Bone marrow (tissue), 2 donors: ENCODE results near the gene GAPVD1.
A peak's percentile ranks its signal among the peaks of the same experiment; 100 is the strongest.

Source experiments
- DNase-seq, 2 donors: peaks; one replicate each; lab custom pipeline; 2025; lab: John Stamatoyannopoulos, UW

Gene GAPVD1

DNA sequence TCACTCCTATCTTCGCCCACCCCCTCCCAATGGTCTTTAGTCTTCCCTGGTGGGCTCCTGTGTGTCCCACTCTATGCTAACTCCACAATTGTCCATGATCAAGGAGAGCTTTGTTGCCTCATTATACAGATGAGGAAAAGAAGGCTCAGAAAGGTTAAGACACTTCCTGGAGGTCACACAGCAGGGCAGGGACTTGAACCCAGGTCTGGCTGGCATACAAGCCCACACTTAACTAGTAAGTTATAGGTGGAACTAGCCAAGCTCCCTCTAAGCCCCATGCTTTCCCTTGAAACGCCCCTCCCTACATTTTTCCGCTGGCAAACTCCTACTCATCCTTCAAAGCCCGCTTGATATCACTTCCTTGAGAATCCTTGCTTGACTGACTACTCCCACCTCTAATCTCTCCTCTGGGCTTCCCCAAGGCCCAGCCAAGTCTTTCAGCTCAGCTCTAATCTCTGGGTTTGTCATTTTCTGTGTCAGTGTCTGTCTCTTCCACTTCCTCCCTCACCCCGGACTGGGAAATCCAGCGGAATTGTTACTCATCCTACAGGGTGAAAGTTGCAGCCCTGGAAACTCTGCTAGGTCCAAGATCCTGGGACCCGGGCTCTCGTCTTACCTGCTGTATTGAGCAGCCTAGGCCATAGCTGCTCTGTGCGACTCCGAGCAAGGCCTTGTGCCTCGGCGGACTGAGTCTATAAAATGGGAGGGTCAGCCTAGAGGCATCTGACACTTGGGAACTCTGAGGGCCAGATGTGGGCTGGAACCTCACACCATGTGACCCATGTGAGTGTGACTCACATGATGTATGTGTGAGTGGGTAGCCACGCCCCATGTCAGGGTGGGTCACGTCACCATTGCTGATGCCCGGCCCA lies 144.5 kb downstream of the GAPVD1 start:
- no peak for DNase-seq

DNA sequence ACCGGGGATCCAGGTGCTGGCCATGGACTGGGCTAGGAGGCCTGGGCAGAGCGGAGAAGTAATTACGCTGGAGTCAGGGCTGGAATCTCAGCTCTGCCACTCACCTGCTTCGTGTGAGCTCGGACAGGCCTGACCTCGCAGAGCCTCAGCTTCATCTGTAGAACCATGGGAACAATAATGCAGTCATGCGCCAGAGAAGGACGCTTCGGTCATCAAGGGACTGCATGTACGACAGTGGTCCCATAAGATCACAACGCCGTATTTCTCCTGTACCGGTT lies 145.1 kb downstream of the GAPVD1 start:
- no peak for DNase-seq

DNA sequence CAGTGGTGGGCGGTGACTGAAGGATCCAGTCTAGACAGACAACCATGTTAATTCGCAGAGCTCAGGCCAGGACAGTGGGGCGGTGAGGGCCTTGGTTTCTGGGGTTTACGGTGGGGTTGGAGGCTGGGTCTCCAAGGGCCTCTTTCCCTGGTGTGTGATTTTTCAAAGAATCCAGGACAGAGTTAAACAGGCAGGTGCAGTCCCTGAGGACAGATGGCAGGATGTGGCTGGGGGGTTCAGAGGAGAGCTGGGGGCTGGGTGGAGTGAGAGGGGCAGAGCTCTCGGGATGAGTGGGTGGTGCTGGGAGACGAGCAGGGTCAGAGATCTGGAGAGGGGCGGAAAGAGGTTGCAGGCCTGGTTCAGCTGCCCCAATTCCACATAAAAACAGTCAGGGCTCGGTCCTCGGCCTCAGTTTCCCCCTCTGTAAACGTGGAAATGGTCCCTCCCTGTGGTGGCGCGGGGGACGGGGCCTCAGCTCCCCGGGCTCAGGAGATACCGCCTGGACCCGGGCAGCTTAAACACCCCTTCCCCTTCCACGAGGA lies 145.9 kb downstream of the GAPVD1 start:
- no peak for DNase-seq

DNA sequence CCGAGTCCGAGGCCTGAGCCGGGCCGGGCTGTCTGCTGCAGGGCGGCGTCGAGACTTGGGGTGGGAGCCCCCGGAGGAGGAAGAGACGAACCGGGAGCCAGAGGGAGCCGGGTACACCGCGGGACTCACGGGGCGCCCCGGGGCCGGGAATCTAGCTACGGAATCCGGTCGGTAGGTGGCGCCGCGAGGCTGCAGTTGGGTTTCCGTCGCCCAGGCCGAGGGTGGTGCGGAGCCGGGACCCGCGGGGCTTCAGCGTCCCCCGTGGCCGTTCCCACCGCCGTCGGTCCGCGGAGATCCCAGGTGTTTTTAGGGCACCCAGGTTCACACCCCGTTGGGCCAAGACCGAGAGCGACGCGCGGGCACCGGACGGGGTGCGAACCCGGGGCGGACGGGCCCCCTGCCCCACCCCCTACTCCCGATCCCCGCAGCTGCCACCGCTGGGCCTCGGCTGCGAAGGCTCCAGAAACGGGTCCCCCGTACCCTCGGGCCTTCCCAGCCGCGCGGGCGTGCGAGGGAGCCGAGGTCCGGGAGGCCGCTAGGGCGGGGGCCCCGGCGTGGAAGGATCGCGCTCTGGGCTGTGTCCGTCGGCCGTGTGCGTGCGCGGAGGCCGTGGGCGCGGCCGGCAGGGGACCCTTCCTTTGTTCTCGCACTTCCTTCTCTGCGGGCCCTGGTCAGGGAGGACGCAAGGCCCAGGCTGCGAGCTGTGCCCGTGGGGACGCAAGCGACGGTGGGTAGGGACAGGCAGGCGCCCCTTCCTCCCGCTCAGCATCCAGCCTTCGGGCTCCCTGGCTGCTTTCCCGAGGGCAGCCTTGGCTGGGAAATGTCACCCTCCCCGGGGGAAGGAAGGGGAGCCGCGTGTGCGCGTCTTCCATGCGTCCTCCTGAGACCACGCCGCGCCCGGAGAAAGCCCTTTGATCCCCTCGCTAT lies 146.6 kb downstream of the GAPVD1 start:
- peak; percentile 45 to 65 for DNase-seq

DNA sequence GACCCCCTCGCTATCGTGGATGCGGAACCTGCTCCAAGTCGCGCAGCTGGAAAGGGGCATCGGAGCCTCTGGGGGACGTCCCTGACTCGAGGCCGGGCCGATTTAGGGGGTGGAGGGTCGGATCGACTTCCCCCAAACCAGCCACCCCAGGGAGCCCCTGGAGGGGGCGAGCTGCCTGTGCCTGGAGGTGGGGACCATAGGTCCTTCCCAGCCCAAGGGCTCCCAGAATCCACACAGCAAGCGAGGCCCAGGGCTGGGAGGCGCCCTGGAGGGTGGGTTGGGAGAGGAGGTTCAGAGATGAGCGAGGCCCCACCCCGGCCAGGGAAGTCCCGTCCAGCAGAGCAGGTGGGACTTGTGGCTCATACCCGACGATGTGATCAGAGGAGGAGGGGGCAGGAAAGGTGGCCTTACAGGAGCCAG lies 147.6 kb downstream of the GAPVD1 start:
- no peak for DNase-seq

DNA sequence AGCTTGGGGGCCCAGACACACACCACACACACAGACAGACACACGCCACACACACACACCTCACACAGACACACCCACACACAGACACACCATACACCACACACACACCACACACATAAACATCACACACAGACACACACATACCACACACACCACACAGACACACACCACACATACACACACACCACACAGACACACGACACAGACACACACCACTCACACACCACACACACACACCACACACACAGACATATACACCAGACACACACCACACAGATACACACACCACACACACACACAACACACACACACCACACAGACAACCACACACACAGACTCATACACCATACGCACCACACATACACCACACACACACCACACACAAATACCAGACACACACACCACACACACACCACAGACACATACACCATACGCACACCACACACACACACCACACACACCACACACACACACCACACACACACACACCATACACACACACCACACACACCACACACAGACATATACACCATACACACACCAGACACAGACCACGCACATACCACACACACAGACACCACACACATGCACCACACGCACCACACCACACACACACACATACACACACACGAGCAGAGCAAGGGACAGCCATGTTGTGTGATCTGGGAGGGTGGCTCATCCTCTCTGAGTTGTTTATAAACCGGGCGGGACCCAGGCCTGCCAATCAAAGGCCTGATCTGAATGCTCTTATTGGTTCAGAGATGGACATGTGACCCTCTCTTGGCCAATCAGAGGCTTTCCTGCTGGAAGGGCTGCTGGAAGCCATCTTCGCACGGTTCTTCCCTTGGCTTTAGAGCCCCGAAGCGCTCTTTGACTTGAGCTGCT lies 148.3 kb downstream of the GAPVD1 start:
- DNase-seq, result no peak

DNA sequence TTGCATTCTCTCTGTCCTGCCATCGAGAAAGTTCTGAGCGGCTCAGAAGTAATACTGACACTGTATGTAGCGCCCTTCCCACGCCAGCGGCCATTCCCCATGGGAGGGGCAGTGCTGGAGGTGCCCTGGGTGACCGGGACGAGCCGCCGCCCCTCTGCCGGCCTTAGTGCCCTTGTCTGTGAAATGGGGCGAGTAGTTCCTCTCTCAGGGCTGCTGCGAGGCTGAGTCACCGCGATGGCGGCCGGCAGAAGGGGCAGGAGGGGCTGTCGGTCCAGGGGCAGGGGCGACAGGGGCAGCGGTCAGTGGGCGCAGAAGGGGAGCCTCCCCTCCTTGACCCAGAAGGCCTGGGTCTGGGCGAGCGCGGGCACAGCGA lies 148.9 kb downstream of the GAPVD1 start:
- no peak for DNase-seq

DNA sequence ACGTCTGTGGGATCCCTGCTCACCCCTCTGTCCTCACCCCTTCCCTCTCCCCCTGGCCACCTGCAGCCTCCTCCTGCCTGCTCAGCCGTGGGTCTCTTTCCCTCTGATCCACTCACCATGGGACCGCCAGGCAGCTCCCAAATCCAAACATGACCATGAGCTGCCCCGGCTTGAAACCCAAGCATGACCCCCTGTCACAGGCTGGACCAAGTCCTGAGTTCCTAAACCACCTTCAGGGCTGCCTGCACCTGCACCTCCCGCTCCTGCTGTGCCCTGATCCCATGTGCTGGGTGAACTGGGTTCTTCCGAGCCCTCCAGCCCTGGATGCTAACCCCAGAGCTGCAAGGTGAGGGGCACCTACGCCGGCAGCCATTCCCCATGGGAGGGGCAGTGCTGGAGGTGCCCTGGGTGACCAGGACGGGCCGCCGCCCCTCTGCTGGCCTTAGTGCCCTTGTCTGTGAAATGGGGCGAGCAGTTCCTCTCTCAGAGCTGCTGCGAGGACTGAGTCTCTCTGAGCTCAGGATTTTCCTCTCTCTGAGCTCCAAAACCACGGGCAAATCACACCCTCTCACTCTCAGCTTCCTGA lies 149.6 kb downstream of the GAPVD1 start:
- no peak for DNase-seq

DNA sequence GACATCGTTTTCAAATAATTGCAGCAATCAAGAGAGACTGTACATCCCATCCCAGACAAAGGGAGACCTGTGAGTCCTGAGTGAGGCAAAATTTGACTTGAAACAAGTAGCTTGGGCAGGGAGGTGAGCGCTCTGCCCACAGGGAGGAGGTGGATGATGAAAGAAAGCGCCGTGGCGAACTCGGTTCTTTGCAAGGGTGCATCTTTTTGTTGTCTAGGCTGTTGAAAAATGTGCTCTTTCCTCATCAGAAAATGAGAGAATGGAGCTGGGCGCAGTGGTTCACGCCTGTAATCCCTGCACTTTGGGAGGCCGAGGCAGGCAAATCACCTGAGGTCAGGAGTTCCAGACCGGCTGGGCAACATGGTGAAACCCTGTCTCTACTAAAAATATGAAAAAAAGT lies 150.5 kb downstream of the GAPVD1 start:
- no peak for DNase-seq

DNA sequence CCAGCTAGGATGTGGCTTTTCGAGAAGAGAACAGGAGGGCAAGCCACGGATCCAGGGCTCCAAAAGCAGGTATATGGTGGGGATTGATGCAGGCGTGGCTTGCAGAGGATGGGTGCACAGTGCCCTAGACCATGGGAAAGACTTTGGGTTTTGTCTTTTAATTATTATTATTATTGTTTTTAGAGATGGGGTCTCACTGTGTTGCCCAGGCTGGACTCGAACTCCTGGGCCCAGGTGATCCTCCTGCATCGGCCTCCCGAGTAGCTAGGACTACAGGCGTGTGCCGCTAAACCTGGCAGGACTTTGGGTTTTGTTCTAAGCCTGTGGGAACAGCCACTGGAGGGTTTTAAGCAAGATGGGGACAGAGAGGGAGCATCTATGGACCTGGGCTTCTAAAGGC lies 152.0 kb downstream of the GAPVD1 start:
- no peak for DNase-seq

DNA sequence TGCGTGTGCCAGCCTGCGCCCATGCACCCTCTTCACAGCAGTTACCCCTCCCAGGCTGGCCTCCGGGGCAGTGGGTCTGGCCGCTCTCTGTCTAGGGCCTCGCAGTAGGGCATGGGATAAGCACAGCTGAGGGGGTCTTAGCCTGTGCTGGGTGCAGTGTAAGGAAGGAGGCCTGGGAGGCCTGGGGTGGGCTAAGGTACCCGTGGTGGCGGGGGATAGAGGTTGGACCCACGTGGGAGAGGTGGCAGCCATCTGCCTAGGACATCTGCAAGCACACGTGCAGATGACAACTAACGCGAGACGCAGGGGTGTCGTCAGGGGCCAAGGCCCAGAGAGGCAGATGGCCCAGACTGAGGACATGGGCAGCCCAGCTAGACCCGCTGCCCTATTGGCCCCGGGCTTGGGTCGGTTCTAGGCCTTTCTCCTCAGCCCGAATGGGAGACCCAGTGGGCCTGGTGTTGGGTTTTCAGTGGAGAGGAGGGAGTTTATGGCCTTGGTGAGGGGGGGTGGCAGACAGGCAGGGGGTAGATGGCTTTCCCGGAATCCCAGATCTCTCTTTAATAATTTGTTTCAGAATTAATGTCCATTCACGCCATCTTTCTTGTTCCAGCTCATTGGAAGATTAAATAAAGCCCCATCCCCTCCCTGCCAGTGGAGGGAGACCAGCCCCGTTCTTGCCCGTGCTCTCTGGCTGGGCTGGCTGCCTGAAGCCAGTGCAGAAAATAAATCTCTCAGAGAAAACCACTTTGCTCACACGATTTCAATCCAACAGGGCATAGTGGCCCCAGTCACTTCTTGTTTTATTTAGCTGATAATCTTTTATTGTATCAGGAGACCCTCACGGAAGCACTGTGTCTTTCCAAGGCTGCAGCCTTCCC lies 154.2 kb downstream of the GAPVD1 start:
- no peak for DNase-seq

DNA sequence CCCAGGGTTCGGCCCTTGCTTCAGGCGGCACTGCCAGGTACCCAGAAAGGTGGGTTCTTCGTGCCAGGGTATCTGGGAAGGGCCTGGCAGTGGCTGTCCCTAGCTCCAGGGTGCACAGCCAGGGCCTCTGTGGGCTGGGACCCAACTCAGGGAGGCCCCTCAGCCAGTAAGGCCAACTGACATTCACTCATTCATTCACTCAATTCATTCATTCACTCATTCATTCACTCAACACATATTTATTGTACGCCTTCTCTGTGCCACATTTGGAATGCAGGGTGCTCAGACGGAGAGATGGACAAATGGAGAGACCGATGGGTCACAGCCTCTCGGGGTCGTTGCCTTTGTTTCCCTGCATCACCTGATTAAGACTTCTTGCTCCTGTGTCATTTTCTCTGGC lies 154.9 kb downstream of the GAPVD1 start:
- DNase-seq, result no peak
